ENCODE data around the gene TUFM. TPM values are rescaled to one million over a fixed set of nuclear protein-coding genes. Genes with fewer than 3 reads are reported as not detected.
"Not testable (repeated sequence)": the region's sequence is repeated elsewhere in the genome, so short reads cannot be mapped to it uniquely, and the experiment has no call there.

Gene TUFM
- total RNA-seq, 2 experiments from 2014 or later: 309 to 323 TPM

GRCh38 chr16:28886945-28887344, 40.8 kb upstream of the TUFM start:
- ATAC-seq: no peak
- POLR2A ChIA-PET: no interaction called here
- CTCF ChIA-PET: no interaction called here
- no peak overlapping the region for H3K4me3 Mint-ChIP-seq
- no peak for DNase-seq
- H3K9me3 Mint-ChIP-seq: no peaks in the 10 kb centered on the region
- no peaks in the 10 kb centered on the region for H3K4me1 Mint-ChIP-seq (ENCODE audit: low read depth)
- intact Hi-C loops (cut with micrococcal nuclease): no loop called here
- H3K36me3 Mint-ChIP-seq (ENCODE audit: low read depth): no peaks in the 10 kb centered on the region
- no peak for TF ChIP-seq CTCF (IDR thresholded peaks at IDR 0.05)
- H3K27ac Mint-ChIP-seq: no peak overlapping the region
- peaks cover 1% of the 10 kb centered on the region for H3K27me3 Mint-ChIP-seq

GRCh38 chr16:28884045-28884444, 37.9 kb upstream of the TUFM start:
- ATAC-seq (no peak), DNase-seq (no peak)
- Mint-ChIP-seq H3K36me3 (ENCODE audit: low read depth) (no peaks in the 10 kb centered on the region), H3K27me3 (peaks cover 10% of the 10 kb centered on the region), H3K27ac (no peak overlapping the region), H3K9me3 (no peaks in the 10 kb centered on the region), H3K4me1 (ENCODE audit: low read depth) (peaks cover 9% of the 10 kb centered on the region), H3K4me3 (no peak overlapping the region)
- ChIA-PET CTCF (no interaction called here), POLR2A (interaction anchor here (1.5 kb wide), 1 partner anchor 22 kb away, joined by 4 read pairs; no protein-coding TSS in a partner anchor)
- intact Hi-C loops (cut with micrococcal nuclease): no loop called here
- no peak for TF ChIP-seq CTCF (IDR thresholded peaks at IDR 0.05)

GRCh38 chr16:28883221-28883996, 37.3 kb upstream of the TUFM start:
- intact Hi-C loops (cut with micrococcal nuclease): no loop called here
- no peak for DNase-seq
- no peak overlapping the region for H3K4me3 Mint-ChIP-seq
- no peak overlapping the region for H3K27ac Mint-ChIP-seq
- H3K4me1 Mint-ChIP-seq (ENCODE audit: low read depth): peaks cover 14% of the 10 kb centered on the region
- TF ChIP-seq CTCF (IDR thresholded peaks at IDR 0.05): no peak
- H3K9me3 Mint-ChIP-seq: no peaks in the 10 kb centered on the region
- ChIA-PET POLR2A (interaction anchor here (1.5 kb wide), 1 partner anchor 21 kb away, joined by 4 read pairs; no protein-coding TSS in a partner anchor), CTCF (no interaction called here)
- no peaks in the 10 kb centered on the region for H3K36me3 Mint-ChIP-seq (ENCODE audit: low read depth)
- no peak for ATAC-seq
- H3K27me3 Mint-ChIP-seq: peaks cover 10% of the 10 kb centered on the region

- Mint-ChIP-seq H3K4me1 (ENCODE audit: low read depth) (peaks cover 18% of the 10 kb centered on the region), H3K27ac (no peak overlapping the region), H3K9me3 (no peaks in the 10 kb centered on the region), H3K36me3 (ENCODE audit: low read depth) (no peaks in the 10 kb centered on the region), H3K27me3 (peaks cover 10% of the 10 kb centered on the region), H3K4me3 (no peak overlapping the region)
- ATAC-seq: no peak
- intact Hi-C loops (cut with micrococcal nuclease): no loop called here
- no peak for DNase-seq
- no peak for TF ChIP-seq CTCF (IDR thresholded peaks at IDR 0.05)
- POLR2A ChIA-PET: no interaction called here
- CTCF ChIA-PET: no interaction called here
These were observed 36.5 kb upstream of the TUFM start for GRCh38 chr16:28882551-28883160.

- H3K36me3 Mint-ChIP-seq (ENCODE audit: low read depth); H3K9me3 Mint-ChIP-seq; CTCF ChIA-PET; POLR2A ChIA-PET; ATAC-seq; DNase-seq; H3K4me3 Mint-ChIP-seq; intact Hi-C loops (cut with micrococcal nuclease); H3K27me3 Mint-ChIP-seq; H3K27ac Mint-ChIP-seq: not testable (repeated sequence)
- peaks cover 18% of the 10 kb centered on the region for H3K4me1 Mint-ChIP-seq (ENCODE audit: low read depth)
These were observed 35.4 kb upstream of the TUFM start for GRCh38 chr16:28881565-28881964.
